T-helper 17 cell (primary cell): Measurements from ENCODE around the gene ABCF1. TPM values are rescaled to one million over a fixed set of nuclear protein-coding genes. Genes with fewer than 3 reads are reported as not detected.

Experiments used
- ATAC-seq: fragments of 150-1000 bp; cut with Tn5 transposase; 2 replicates; pipeline ENCODE4 v1.10.0; 2021; ENCODE audit warnings: mild to moderate bottlenecking, moderate library complexity
- DNase-seq, 3 donors: peaks; one replicate each; pipeline versions ENCODE4 v3.0.0 to v3.0.0-alpha.2; 2020 to 2021
- H3K9me3 ChIP-seq: one replicate; pipeline ENCODE4 v1.7.0; 2013; ENCODE audit warnings: low read length, mild to moderate bottlenecking; ENCODE audit not compliant: control insufficient read depth, poor library complexity, severe bottlenecking
- H3K27ac Mint-ChIP-seq: one replicate; pipeline ENCODE4 v1.8.0; 2022; ENCODE audit warnings: mild to moderate bottlenecking, moderate library complexity, mixed read lengths
- H3K27me3 Mint-ChIP-seq: one replicate; pipeline ENCODE4 v1.8.0; 2022; ENCODE audit warnings: mixed read lengths
- H3K36me3 Mint-ChIP-seq: one replicate; pipeline ENCODE4 v1.8.0; 2022; ENCODE audit warnings: low read depth, mixed read lengths
- H3K4me1 Mint-ChIP-seq: one replicate; pipeline ENCODE4 v1.8.0; 2022; ENCODE audit warnings: mild to moderate bottlenecking, mixed read lengths
- H3K4me3 Mint-ChIP-seq: one replicate; pipeline ENCODE4 v1.8.0; 2022; ENCODE audit warnings: mild to moderate bottlenecking, moderate library complexity, mixed read lengths
- total RNA-seq, 4 donors: library from RNA in 2 of 4; stranded (reverse) in 2 of 4; gene quantifications; one replicate each; pipeline ENCODE4 v1.2.3 and lab custom pipeline; 2022 to 2026

Gene ABCF1
- total RNA-seq, 2 donors from 2014 or later = 97.4 to 106 TPM

- H3K9me3 ChIP-seq = no peaks in the 10 kb centered on the region
- Mint-ChIP-seq H3K27ac (peak overlapping the region; percentile 53), H3K4me1 (peaks cover 43% of the 10 kb centered on the region), H3K4me3 (no peak overlapping the region), H3K36me3 (peaks cover 26% of the 10 kb centered on the region), H3K27me3 (no peaks in the 10 kb centered on the region)
- ATAC-seq (no peak), DNase-seq (no peak)
Observed at GRCh38 chr6:30547454-30547853, 23.8 kb upstream of the ABCF1 start.

- Mint-ChIP-seq H3K27me3 (no peaks in the 10 kb centered on the region), H3K4me3 (peak overlapping the region; percentile 68), H3K36me3 (peaks cover 32% of the 10 kb centered on the region), H3K4me1 (peaks cover 40% of the 10 kb centered on the region), H3K27ac (peak overlapping the region; percentile 83)
- ATAC-seq (no peak), DNase-seq (no peak)
- H3K9me3 ChIP-seq = no peaks in the 10 kb centered on the region
Observed at GRCh38 chr6:30548375-30548774, 22.9 kb upstream of the ABCF1 start.

DNA sequence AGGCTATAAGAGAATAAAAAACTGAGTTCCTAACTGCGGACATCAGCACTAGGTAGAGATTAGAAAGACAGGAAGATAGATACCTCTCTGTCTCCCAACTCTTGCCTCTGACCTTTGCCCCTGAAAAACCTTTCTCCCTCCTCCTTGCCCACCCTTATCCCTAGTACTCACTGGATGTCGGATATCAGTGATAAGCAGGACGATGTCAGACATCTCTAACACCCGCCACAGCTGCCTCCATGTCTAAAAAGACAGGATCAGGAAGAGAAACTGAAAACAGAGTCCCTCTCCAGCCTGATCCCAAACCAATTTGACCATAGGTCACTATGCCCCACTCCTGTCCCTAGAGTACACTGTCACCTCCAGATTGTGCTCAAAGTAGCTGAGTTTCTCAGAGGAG lies 16.8 kb upstream of the ABCF1 start:
- H3K36me3 Mint-ChIP-seq = peaks cover 36% of the 10 kb centered on the region
- H3K4me1 Mint-ChIP-seq = peaks cover 52% of the 10 kb centered on the region
- no peaks in the 10 kb centered on the region for H3K9me3 ChIP-seq
- DNase-seq (no peak), ATAC-seq (no peak)
- no peaks in the 10 kb centered on the region for H3K27me3 Mint-ChIP-seq
- H3K4me3 Mint-ChIP-seq = peak overlapping the region; percentile 99
- peak overlapping the region; percentile 100 for H3K27ac Mint-ChIP-seq

- Mint-ChIP-seq H3K4me3 (peak overlapping the region; percentile 99), H3K27ac (peak overlapping the region; percentile 100), H3K4me1 (peaks cover 48% of the 10 kb centered on the region), H3K36me3 (peaks cover 30% of the 10 kb centered on the region), H3K27me3 (no peaks in the 10 kb centered on the region)
- ATAC-seq = no peak
- no peak for DNase-seq
- no peaks in the 10 kb centered on the region for H3K9me3 ChIP-seq
Observed at GRCh38 chr6:30554962-30555815, 16.1 kb upstream of the ABCF1 start.

- Mint-ChIP-seq H3K4me1 (peaks cover 43% of the 10 kb centered on the region), H3K36me3 (peaks cover 25% of the 10 kb centered on the region)
Observed at GRCh38 chr6:30555816-30556065, 15.5 kb upstream of the ABCF1 start.

GRCh38 chr6:30556066-30556905 lies 15.0 kb upstream of the ABCF1 start, which contains the start of gene GNL1:
GNL1 (minus strand) TSS chr6:30556489; CDS start chr6:30556203, 286 bp downstream.
- ATAC-seq (peak; percentile 92), DNase-seq (peak; percentile 96 to 99 (median 98))
- peak within 1 kb of the TSS; percentile 99 for H3K4me3 Mint-ChIP-seq
- H3K27me3 Mint-ChIP-seq = no peaks in the 10 kb centered on the region
- H3K4me1 Mint-ChIP-seq = peaks cover 39% of the 10 kb centered on the region
- H3K9me3 ChIP-seq = no peaks in the 10 kb centered on the region
- peak within 1 kb of the TSS; percentile 100 for H3K27ac Mint-ChIP-seq
- peaks cover 21% of the 10 kb centered on the region for H3K36me3 Mint-ChIP-seq

More at GRCh38 chr6:30555816-30556065, 15.5 kb upstream of the ABCF1 start:
- H3K27me3 Mint-ChIP-seq = no peaks in the 10 kb centered on the region
- DNase-seq (no peak), ATAC-seq (no peak)
- peak overlapping the region; percentile 99 for H3K4me3 Mint-ChIP-seq
- H3K9me3 ChIP-seq = no peaks in the 10 kb centered on the region
- peak overlapping the region; percentile 100 for H3K27ac Mint-ChIP-seq

DNA sequence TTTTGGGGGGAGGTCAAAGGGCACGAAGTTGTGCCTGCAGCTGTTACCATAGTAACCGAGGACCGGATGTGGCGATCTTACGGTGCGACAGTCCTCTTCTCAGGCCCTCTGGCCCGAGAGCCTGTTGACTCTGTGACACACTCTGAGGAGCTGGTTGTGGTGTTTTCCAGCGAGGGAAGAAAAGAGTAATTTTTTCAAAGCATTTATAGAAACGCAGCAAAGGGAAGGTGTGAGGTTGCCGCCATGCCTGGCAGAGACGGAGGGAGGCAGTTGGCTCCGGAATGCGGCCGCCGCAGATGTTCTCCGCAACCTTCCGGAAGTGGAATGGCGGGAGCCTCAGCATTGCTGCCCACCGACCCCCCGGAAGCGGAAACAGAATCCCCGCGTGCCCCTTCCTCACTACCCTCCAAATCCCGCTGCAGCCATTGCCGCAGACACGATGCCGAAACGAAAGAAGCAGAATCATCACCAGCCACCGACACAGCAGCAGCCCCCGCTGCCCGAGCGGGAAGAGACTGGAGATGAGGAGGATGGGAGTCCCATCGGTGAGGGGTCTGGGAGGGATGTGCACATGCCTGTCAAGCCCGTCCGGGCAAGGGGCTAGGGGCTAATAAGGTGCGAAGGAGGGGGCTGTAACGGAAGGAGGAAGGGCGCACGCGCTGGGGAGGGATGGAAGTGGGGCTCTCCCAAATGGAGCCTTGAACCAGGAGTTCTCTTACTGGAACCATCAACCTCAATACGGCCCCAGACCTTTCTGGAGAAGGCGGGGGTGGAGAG lies 14.1 kb upstream of the ABCF1 start, which contains the start of gene PRR3:
PRR3 (plus strand) TSS at position 390 of the 777 bp plus-strand sequence; CDS start at position 440, 50 bp downstream.
- no peaks in the 10 kb centered on the region for H3K9me3 ChIP-seq
- Mint-ChIP-seq H3K4me1 (peaks cover 39% of the 10 kb centered on the region), H3K36me3 (peaks cover 17% of the 10 kb centered on the region), H3K4me3 (peak within 1 kb of the TSS; percentile 99), H3K27me3 (no peaks in the 10 kb centered on the region), H3K27ac (peak within 1 kb of the TSS; percentile 100)
- ATAC-seq (peak; percentile 64), DNase-seq (peak; percentile 66 to 73 (median 71))

- DNase-seq = peak in 1 of 3 donors; percentile 34
- peaks cover 15% of the 10 kb centered on the region for H3K36me3 Mint-ChIP-seq
- peaks cover 41% of the 10 kb centered on the region for H3K4me1 Mint-ChIP-seq
Observed at GRCh38 chr6:30557683-30557981, 13.6 kb upstream of the ABCF1 start.

GRCh38 chr6:30560930-30561329 lies 10.3 kb upstream of the ABCF1 start:
- ATAC-seq = no peak
- H3K4me1 Mint-ChIP-seq = peaks cover 30% of the 10 kb centered on the region

More at GRCh38 chr6:30557683-30557981, 13.6 kb upstream of the ABCF1 start:
- peak overlapping the region; percentile 99 for H3K4me3 Mint-ChIP-seq
- peak overlapping the region; percentile 100 for H3K27ac Mint-ChIP-seq
- no peaks in the 10 kb centered on the region for H3K27me3 Mint-ChIP-seq
- no peaks in the 10 kb centered on the region for H3K9me3 ChIP-seq
- ATAC-seq = no peak

GRCh38 chr6:30562470-30563425 lies 8.5 kb upstream of the ABCF1 start:
- H3K9me3 ChIP-seq = no peaks in the 10 kb centered on the region
- Mint-ChIP-seq H3K27ac (peak overlapping the region; percentile 90), H3K27me3 (no peaks in the 10 kb centered on the region), H3K36me3 (peaks cover 5% of the 10 kb centered on the region), H3K4me3 (no peak overlapping the region), H3K4me1 (peaks cover 19% of the 10 kb centered on the region)
- no peak for ATAC-seq
- DNase-seq = no peak

More at GRCh38 chr6:30560930-30561329, 10.3 kb upstream of the ABCF1 start:
- Mint-ChIP-seq H3K27me3 (no peaks in the 10 kb centered on the region), H3K36me3 (peaks cover 10% of the 10 kb centered on the region), H3K27ac (no peak overlapping the region), H3K4me3 (no peak overlapping the region)
- no peaks in the 10 kb centered on the region for H3K9me3 ChIP-seq
- no peak for DNase-seq

DNA sequence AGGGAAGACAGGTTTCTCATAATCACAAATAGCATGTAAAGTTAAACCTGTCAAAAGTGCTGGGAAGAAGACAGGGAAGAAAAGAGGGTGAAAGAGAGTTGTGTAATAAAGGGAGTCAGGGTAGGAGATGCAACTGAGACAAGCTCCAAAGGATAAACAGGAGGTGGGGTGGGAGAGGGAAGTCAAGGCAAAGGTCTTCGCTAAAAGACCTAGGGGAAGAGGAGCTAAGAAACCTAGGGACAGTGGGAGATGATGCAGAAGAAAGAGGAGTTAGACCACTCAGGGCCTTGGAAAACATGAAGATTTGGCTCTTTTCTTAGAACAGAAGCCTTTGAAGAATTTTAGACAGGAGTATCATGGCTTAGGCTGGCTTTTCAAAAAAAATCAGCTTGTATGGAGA lies 7.1 kb upstream of the ABCF1 start:
- ATAC-seq (no peak), DNase-seq (no peak)
- no peak overlapping the region for H3K27ac Mint-ChIP-seq
- no peaks in the 10 kb centered on the region for H3K9me3 ChIP-seq
- no peaks in the 10 kb centered on the region for H3K27me3 Mint-ChIP-seq
- H3K4me3 Mint-ChIP-seq = no peak overlapping the region
- peaks cover 5% of the 10 kb centered on the region for H3K36me3 Mint-ChIP-seq
- peaks cover 12% of the 10 kb centered on the region for H3K4me1 Mint-ChIP-seq

DNA sequence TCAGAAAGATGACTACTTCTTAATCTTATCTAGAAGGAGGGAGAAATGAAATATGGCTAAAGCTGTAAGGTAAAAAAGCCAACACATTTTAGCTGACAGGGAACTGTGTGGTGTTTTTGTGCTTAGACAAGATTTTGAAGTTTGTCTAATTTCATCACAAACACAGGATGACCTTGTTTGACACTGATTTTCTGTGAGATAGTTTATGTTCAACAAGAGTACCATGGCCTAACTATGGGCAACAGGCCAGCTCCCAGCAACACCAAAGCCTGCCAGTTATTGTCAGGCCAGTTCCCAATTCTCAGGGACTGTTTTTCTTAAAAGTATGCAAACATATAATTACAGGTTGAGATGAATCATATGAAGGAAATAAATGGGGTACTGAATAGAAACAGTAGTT lies 5.5 kb upstream of the ABCF1 start:
- Mint-ChIP-seq H3K4me1 (peaks cover 24% of the 10 kb centered on the region), H3K36me3 (peaks cover 5% of the 10 kb centered on the region), H3K4me3 (no peak overlapping the region), H3K27me3 (no peaks in the 10 kb centered on the region), H3K27ac (no peak overlapping the region)
- H3K9me3 ChIP-seq = no peaks in the 10 kb centered on the region
- no peak for DNase-seq
- no peak for ATAC-seq
